Adipocyte (in vitro differentiated cells): ENCODE data around the gene DEGS1.

Experiments used
- DNase-seq: peaks from one replicate; pipeline ENCODE4 v3.0.0-alpha.2; 2015; ENCODE audit warnings: low read depth
- H3K27me3 ChIP-seq: replicated peaks from 2 replicates; pipeline ENCODE4 v1.7.0; 2013; ENCODE audit warnings: mild to moderate bottlenecking, low read length, moderate library complexity; ENCODE audit not compliant: control insufficient read depth, insufficient read depth
- H3K36me3 ChIP-seq: 2 replicates; pipeline ENCODE4 v1.7.0; 2013; ENCODE audit warnings: low read length, mild to moderate bottlenecking, moderate library complexity; ENCODE audit not compliant: control insufficient read depth, insufficient read depth, severe bottlenecking
- H3K4me1 ChIP-seq: 2 replicates; pipeline ENCODE4 v1.7.0; 2013; ENCODE audit warnings: mild to moderate bottlenecking, low read length, moderate library complexity; ENCODE audit not compliant: control insufficient read depth, insufficient read depth
- H3K4me3 ChIP-seq: 2 replicates; pipeline ENCODE4 v1.7.0; 2013; ENCODE audit warnings: mild to moderate bottlenecking, low read length, moderate library complexity
- H3K9ac ChIP-seq: 2 replicates; pipeline ENCODE4 v1.7.0; 2013; ENCODE audit warnings: mild to moderate bottlenecking, low read length, moderate library complexity
- H3K9me3 ChIP-seq: 2 replicates; pipeline ENCODE4 v1.7.0; 2013; ENCODE audit warnings: mild to moderate bottlenecking, low read length, moderate library complexity; ENCODE audit not compliant: control insufficient read depth

Gene DEGS1

GRCh38 chr1:224181453-224181810 lies 1.6 kb upstream of the DEGS1 start:
- Histone ChIP-seq H3K9ac (no peak overlapping the region), H3K4me1 (peaks cover 20% of the 10 kb centered on the region), H3K4me3 (no peak overlapping the region), H3K36me3 (no peaks in the 10 kb centered on the region), H3K27me3 (no peaks in the 10 kb centered on the region), H3K9me3 (no peaks in the 10 kb centered on the region)
- no peak for DNase-seq

GRCh38 chr1:224182057-224182865 lies 779 bp upstream of the DEGS1 start:
- Histone ChIP-seq H3K4me1 (peaks cover 20% of the 10 kb centered on the region), H3K9ac (peak overlapping the region; percentile 92), H3K27me3 (no peaks in the 10 kb centered on the region), H3K9me3 (no peaks in the 10 kb centered on the region), H3K4me3 (peak overlapping the region; percentile 93), H3K36me3 (no peaks in the 10 kb centered on the region)
- DNase-seq: no peak

GRCh38 chr1:224183591-224184312 lies 712 bp downstream of the DEGS1 start:
- Histone ChIP-seq H3K4me1 (peaks cover 20% of the 10 kb centered on the region), H3K36me3 (no peaks in the 10 kb centered on the region), H3K9ac (peak overlapping the region; percentile 92), H3K9me3 (no peaks in the 10 kb centered on the region), H3K4me3 (peak overlapping the region; percentile 93), H3K27me3 (no peaks in the 10 kb centered on the region)
- peak; percentile 78 for DNase-seq

GRCh38 chr1:224185208-224185607 lies 2.2 kb downstream of the DEGS1 start:
- no peaks in the 10 kb centered on the region for H3K36me3 ChIP-seq
- no peaks in the 10 kb centered on the region for H3K27me3 ChIP-seq
- peak overlapping the region; percentile 93 for H3K4me3 ChIP-seq
- H3K4me1 ChIP-seq: peaks cover 24% of the 10 kb centered on the region
- DNase-seq: no peak
- H3K9ac ChIP-seq: peak overlapping the region; percentile 92
- no peaks in the 10 kb centered on the region for H3K9me3 ChIP-seq

GRCh38 chr1:224188286-224188685 lies 5.2 kb downstream of the DEGS1 start:
- Histone ChIP-seq H3K36me3 (peaks cover 11% of the 10 kb centered on the region), H3K9ac (no peak overlapping the region), H3K9me3 (no peaks in the 10 kb centered on the region), H3K4me1 (peaks cover 19% of the 10 kb centered on the region), H3K27me3 (no peaks in the 10 kb centered on the region), H3K4me3 (no peak overlapping the region)
- DNase-seq: no peak

GRCh38 chr1:224189561-224189960 lies 6.5 kb downstream of the DEGS1 start:
- Histone ChIP-seq H3K36me3 (peaks cover 14% of the 10 kb centered on the region), H3K9me3 (no peaks in the 10 kb centered on the region), H3K4me3 (no peak overlapping the region), H3K9ac (no peak overlapping the region), H3K4me1 (peaks cover 14% of the 10 kb centered on the region), H3K27me3 (no peaks in the 10 kb centered on the region)
- DNase-seq: no peak

- Histone ChIP-seq H3K9ac (no peak overlapping the region), H3K9me3 (no peaks in the 10 kb centered on the region), H3K36me3 (peaks cover 14% of the 10 kb centered on the region), H3K27me3 (no peaks in the 10 kb centered on the region), H3K4me1 (peaks cover 5% of the 10 kb centered on the region), H3K4me3 (no peak overlapping the region)
- no peak for DNase-seq
These were observed 9.2 kb downstream of the DEGS1 start for GRCh38 chr1:224192082-224192788.

- no peak overlapping the region for H3K9ac ChIP-seq
- peaks cover 5% of the 10 kb centered on the region for H3K4me1 ChIP-seq
- no peak for DNase-seq
- H3K36me3 ChIP-seq: peaks cover 14% of the 10 kb centered on the region
- no peaks in the 10 kb centered on the region for H3K9me3 ChIP-seq
- H3K4me3 ChIP-seq: no peak overlapping the region
- no peaks in the 10 kb centered on the region for H3K27me3 ChIP-seq
These were observed 10.4 kb downstream of the DEGS1 start for GRCh38 chr1:224193319-224193966.

- Histone ChIP-seq H3K9ac (no peak overlapping the region), H3K9me3 (no peaks in the 10 kb centered on the region), H3K27me3 (no peaks in the 10 kb centered on the region), H3K36me3 (peaks cover 11% of the 10 kb centered on the region), H3K4me1 (no peaks in the 10 kb centered on the region), H3K4me3 (no peak overlapping the region)
- peak; percentile 36 for DNase-seq
These were observed 14.0 kb downstream of the DEGS1 start for GRCh38 chr1:224196813-224197600.

GRCh38 chr1:224198572-224198971 lies 15.5 kb downstream of the DEGS1 start:
- Histone ChIP-seq H3K9me3 (no peaks in the 10 kb centered on the region), H3K4me3 (no peak overlapping the region), H3K27me3 (no peaks in the 10 kb centered on the region), H3K9ac (no peak overlapping the region), H3K4me1 (peaks cover 8% of the 10 kb centered on the region), H3K36me3 (peaks cover under 1% of the 10 kb centered on the region)
- no peak for DNase-seq
